ENCODE results near the gene TTC28.

Gene TTC28

DNA sequence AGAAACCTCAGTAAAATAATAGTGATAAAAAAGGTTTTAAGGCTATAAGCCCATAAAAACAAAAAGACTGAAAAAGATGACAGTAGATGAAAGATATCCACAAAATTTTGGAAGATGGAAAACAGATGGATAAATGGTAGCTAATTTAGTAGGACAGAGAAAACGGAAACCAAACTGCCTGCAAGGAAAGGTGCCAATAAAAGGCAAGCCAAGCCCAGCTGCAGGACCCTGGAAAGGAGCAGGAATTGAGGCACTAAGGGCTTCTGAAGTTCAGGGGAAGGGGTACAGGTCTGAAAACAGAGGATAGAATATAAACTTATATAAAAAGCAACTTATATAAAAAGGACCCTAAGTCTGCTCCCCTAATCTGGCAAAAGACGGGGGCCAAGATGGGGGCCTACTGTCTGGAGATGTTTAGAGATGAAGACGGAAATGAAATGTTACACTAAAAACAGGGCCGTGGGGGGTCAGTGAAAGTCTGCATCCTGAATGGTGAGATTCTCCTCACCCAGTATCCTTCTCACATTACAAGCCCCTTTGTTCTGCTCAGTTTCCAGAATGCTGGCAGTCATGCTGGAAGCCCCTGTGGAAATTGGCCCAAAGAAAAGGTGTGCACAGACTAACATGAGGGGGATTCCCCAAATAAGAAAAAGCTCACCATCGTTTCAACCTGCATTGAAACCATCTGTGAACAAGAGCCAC, 491.3 kb downstream of the TTC28 start:
- in situ Hi-C loops (cut with MboI; ENCODE audit: low sequenced_read_pairs, unreplicated experiment), result no loop called here
- DNase-seq (ENCODE audit: low spot score), result no peak
- no peak for TF ChIP-seq CTCF (IDR thresholded peaks at IDR 0.05; ENCODE audit: borderline replicate concordance, control extremely low read depth, extremely low read depth, insufficient read depth, missing control alignments)

GRCh38 chr22:28187612-28188011, 492.0 kb downstream of the TTC28 start:
- in situ Hi-C loops (cut with MboI; ENCODE audit: low sequenced_read_pairs, unreplicated experiment), result no loop called here
- no peak for TF ChIP-seq CTCF (IDR thresholded peaks at IDR 0.05; ENCODE audit: borderline replicate concordance, control extremely low read depth, extremely low read depth, insufficient read depth, missing control alignments)
- DNase-seq (ENCODE audit: low spot score), result no peak

DNA sequence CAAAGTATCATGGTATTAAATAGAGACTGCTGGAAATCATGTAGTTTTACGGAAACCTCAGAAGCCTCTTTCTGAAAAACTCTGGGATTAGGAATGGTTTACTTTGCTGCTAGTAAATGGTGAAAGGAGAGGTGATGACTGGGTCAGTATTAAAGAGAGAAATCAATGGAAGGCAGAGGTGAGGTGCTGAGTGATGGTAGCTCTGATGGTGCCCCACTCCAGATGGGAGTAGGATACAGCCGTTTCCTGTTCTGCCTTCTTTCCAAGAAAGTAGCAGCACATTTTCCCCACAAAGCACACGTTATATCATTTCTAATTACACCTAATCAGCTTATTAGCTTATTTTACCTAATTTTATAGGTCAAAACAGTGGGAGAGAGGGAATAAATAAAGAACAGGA, 493.0 kb downstream of the TTC28 start:
- in situ Hi-C loops (cut with MboI; ENCODE audit: low sequenced_read_pairs, unreplicated experiment), result no loop called here
- DNase-seq (ENCODE audit: low spot score), result no peak
- TF ChIP-seq CTCF (IDR thresholded peaks at IDR 0.05; ENCODE audit: borderline replicate concordance, control extremely low read depth, extremely low read depth, insufficient read depth, missing control alignments), result no peak

DNA sequence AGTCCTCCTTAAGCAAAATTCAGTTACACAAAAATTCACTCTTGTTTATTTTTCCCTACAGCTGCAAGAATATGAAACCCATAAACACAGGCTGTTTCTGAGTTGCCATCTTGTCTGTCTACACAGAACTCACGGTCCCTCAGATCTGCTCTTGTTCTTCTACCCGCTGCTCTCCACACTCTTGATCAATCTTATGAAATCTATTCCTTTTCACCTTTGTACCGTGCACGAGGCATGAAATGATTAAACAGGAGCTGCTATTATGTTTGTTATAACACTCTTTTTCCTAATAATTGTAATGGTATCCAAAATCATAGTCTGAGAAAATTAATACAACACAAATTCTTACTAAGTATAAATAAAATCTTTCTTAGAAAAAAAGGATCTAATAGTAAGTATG, 494.5 kb downstream of the TTC28 start:
- no peak for DNase-seq (ENCODE audit: low spot score)
- in situ Hi-C loops (cut with MboI; ENCODE audit: low sequenced_read_pairs, unreplicated experiment), result no loop called here
- no peak for TF ChIP-seq CTCF (IDR thresholded peaks at IDR 0.05; ENCODE audit: borderline replicate concordance, control extremely low read depth, extremely low read depth, insufficient read depth, missing control alignments)

DNA sequence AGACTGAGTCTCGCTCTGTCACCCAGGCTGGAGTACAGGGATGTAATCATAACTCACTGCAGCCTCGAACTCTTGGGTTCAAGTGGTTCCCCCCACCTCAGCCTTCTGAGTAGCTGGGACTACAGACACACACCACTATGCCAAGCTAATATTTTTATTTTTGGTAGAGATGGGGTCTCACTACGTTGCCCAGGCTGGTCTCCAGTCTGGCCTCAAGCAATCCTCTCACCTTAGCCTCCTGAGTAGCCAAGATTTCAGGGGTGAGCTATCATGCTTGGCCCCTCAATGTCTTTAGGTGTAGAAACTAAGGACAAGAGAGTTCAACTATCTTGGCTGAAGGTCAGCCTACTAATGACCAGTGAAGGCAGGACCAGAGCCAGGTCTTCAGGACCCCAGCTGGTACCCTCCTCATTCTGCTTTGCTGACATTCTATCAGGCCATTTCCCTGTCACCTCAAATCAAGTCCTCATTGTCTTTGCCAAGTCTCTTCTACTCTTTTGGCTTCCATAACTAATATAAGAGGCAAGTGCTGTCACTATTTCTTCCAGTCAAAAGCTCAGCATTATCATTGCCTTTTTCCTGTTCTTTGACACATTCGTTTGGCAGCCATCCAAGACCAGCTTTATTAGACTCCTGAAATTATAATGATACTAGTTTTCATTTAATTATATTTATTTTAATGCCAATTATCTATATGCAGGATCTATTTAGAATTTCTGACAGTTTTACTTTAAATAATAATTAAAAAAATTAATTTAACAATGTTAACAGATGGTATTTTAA, 496.4 kb downstream of the TTC28 start:
- no peak for TF ChIP-seq CTCF (IDR thresholded peaks at IDR 0.05; ENCODE audit: borderline replicate concordance, control extremely low read depth, extremely low read depth, insufficient read depth, missing control alignments)
- in situ Hi-C loops (cut with MboI; ENCODE audit: low sequenced_read_pairs, unreplicated experiment), result no loop called here
- DNase-seq (ENCODE audit: low spot score), result no peak

DNA sequence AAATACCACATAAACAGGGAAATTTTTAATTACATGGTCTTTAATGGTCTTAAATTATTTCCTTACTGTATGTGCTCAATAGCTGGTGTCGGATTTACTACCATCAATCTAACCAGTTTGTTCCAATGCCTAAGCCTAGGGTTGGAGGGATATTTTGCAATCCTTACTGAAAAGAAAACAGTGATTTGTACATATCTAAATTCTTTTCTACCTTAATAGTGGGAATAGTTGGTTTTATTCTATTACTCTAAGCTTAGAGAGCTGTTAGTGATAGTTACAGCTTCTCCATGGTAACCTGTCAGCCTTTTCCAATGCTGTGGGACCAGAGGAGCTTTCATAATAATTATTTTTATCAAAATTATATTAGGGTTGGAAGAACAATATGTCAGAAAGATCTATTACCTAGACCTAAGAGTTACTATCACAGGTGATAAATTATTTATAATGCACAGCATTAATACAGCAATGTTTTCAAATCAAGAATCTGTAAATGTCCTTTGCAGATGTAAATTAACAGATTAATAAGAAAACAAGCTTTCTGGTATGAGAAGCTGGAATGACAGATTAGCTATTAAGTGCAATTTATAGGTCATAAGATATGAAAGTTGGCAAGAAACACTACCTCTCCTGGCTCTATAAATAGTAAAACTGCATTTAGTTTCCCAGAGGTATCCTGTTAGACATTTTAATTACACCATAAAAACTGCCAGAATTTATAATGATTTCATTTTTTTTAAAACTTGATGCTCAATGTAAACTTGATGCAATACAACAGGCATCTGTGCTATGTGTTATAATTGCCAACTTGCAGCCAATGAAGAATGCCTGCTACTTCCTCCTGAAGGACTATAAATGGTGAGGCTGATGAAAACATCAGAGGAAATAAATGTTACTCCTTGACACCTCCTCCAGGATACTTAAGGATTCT, 498.6 kb downstream of the TTC28 start:
- DNase-seq (ENCODE audit: low spot score), result no peak
- in situ Hi-C loops (cut with MboI; ENCODE audit: low sequenced_read_pairs, unreplicated experiment), result no loop called here
- TF ChIP-seq CTCF (IDR thresholded peaks at IDR 0.05; ENCODE audit: borderline replicate concordance, control extremely low read depth, extremely low read depth, insufficient read depth, missing control alignments), result no peak
